ENCODE measurements around the gene CNTD1. TPM values are rescaled to one million over a fixed set of nuclear protein-coding genes. Genes with fewer than 3 reads are reported as not detected.

The CNTD1 gene
- total RNA-seq, 4 donors from 2014 or later: 0.20 to 0.93 (median 0.78) TPM; not detected in 1

DNA sequence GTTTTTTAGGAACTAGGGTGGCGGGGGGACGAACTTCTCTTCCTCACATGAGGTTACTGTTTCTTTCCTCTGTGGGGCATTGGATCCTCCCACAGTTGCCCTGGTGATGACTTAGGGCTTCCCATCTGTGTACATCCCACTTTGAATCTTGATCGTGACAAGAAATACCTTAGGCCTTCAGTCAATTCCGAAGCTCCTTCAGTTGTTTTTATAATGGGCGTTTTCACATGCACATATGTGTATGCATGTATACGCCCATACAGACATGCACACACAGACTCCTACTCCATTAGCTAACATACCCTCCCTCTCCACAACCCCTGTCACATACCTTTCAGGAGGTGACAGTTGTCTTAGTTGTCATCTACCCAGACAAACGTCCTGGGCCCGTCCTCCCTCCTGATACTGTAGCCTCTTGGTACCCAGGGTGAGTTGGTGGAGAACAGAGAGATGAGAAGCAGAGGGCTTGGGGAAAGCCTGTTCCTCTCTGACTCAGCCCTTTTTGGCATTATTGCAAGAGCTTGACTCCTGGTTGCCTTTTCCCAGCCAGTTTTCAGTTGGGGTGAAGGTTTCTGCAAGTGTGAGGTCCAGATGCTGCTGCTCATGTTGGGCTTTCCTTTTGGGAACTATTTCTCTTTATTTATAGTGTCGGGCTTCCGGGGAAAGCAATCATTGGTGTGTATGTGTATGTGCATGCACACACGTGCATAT is 43.5 kb downstream of the CNTD1 start:
- Histone ChIP-seq H3K27ac (no peak overlapping the region), H3K9me3 (no peaks in the 10 kb centered on the region), H3K4me3 (no peak overlapping the region), H3K36me3 (peaks cover 3 to 89% of the 10 kb centered on the region in 2 donors), H3K27me3 (no peaks in the 10 kb centered on the region), H3K4me1 (peaks cover 0 to 36% (median 2%) of the 10 kb centered on the region in 3 donors)
- TF ChIP-seq POLR2AphosphoS5 (IDR thresholded peaks at IDR 0.05): no peak
- TF ChIP-seq, protein P1, sequence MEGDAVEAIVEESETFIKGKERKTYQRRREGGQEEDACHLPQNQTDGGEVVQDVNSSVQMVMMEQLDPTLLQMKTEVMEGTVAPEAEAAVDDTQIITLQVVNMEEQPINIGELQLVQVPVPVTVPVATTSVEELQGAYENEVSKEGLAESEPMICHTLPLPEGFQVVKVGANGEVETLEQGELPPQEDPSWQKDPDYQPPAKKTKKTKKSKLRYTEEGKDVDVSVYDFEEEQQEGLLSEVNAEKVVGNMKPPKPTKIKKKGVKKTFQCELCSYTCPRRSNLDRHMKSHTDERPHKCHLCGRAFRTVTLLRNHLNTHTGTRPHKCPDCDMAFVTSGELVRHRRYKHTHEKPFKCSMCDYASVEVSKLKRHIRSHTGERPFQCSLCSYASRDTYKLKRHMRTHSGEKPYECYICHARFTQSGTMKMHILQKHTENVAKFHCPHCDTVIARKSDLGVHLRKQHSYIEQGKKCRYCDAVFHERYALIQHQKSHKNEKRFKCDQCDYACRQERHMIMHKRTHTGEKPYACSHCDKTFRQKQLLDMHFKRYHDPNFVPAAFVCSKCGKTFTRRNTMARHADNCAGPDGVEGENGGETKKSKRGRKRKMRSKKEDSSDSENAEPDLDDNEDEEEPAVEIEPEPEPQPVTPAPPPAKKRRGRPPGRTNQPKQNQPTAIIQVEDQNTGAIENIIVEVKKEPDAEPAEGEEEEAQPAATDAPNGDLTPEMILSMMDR (IDR thresholded peaks at IDR 0.05): no peak
- no peak for TF ChIP-seq POLR2A (IDR thresholded peaks at IDR 0.05)
- TF ChIP-seq EP300 (IDR thresholded peaks at IDR 0.05): no peak
- ATAC-seq: no peak
- 56 to 61% methylated on average over 7 to 8 of the region's 11 CpGs for WGBS, 2 donors (ENCODE audit: low coverage in 1 of 2)

DNA sequence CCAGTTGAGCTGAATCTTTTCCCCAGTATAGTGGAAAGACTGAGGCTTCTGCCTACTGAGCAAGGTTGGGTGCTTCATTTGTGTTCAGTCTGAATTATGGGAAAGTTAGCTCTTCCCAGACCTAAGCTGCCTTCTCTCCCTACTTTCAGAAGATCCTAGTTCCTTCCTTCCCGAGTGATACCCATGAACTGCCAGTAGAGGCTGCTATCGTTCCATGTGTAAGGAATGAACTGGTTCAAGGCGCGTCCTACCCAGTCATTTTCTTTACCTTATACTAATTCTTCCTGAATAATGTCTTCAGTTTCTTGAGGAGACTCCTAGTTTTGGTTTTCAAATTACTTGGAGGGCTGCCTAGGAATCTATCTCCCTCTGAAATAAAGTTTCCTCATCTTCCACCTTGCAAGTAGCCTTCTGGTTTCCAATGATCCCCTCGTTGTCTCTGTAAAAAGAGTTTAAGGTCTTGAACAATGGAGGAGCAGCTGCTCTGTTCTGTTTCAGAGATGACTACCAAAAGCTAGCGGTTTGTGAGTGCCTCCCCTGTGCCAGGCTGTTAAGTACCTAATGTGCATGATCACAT is 44.8 kb downstream of the CNTD1 start:
- TF ChIP-seq EP300 (IDR thresholded peaks at IDR 0.05): no peak
- TF ChIP-seq, protein P1 (IDR thresholded peaks at IDR 0.05): peak in 3 of 4 experiments; percentile 89 to 98 (median 91)
- peaks cover 3 to 76% of the 10 kb centered on the region in 2 donors for H3K36me3 ChIP-seq

GRCh38 chr17:42844271-42844670 is 45.6 kb downstream of the CNTD1 start, which contains the start of gene AOC2:
AOC2 (plus strand) TSS chr17:42844580; CDS start chr17:42844627, 47 bp downstream.
- H3K36me3 ChIP-seq: peaks cover under 1 to 67% of the 10 kb centered on the region in 2 donors
- H3K4me3 ChIP-seq: no peak within 1 kb of the TSS
- 68 to 83% methylated on average over 2 to 4 of the region's 4 CpGs for WGBS, 2 donors (ENCODE audit: low coverage in 1 of 2)
- TF ChIP-seq, protein P1 (IDR thresholded peaks at IDR 0.05): no peak
- TF ChIP-seq POLR2AphosphoS5 (IDR thresholded peaks at IDR 0.05) (no peak), EP300 (IDR thresholded peaks at IDR 0.05) (no peak), POLR2A (IDR thresholded peaks at IDR 0.05) (no peak)
- H3K27ac ChIP-seq: peak within 1 kb of the TSS in 3 of 4 donors; percentile 56 to 66 (median 59)
- H3K9me3 ChIP-seq: no peaks in the 10 kb centered on the region
- H3K27me3 ChIP-seq: no peaks in the 10 kb centered on the region
- no peak for ATAC-seq
- peaks cover 0 to 45% (median 5%) of the 10 kb centered on the region in 3 donors for H3K4me1 ChIP-seq

More for the DNA sequence above, 44.8 kb downstream of the CNTD1 start:
- ATAC-seq: peak; percentile 63
- Histone ChIP-seq H3K9me3 (no peaks in the 10 kb centered on the region), H3K4me1 (peaks cover 0 to 40% (median 5%) of the 10 kb centered on the region in 3 donors), H3K27ac (peak overlapping the region in 3 of 4 donors; percentile 27 to 62 (median 59)), H3K27me3 (no peaks in the 10 kb centered on the region), H3K4me3 (no peak overlapping the region)
- WGBS, 2 donors (ENCODE audit: low coverage in 1 of 2): 7 to 15% methylated on average over 4 to 6 of the region's 6 CpGs

- no peaks in the 10 kb centered on the region for H3K9me3 ChIP-seq
- no peak for ATAC-seq
- WGBS, 2 donors (ENCODE audit: low coverage in 1 of 2): 86 to 93% methylated on average over 1 to 6 of the region's 24 CpGs
- H3K4me1 ChIP-seq: peaks cover 0 to 52% (median 8%) of the 10 kb centered on the region in 3 donors
- H3K27ac ChIP-seq: peak overlapping the region in 3 of 4 donors; percentile 29 to 66 (median 59)
- no peak overlapping the region for H3K4me3 ChIP-seq
- peaks cover 0 to 60% of the 10 kb centered on the region in 2 donors for H3K36me3 ChIP-seq
- TF ChIP-seq, protein P1 (IDR thresholded peaks at IDR 0.05): no peak
- no peak for TF ChIP-seq EP300 (IDR thresholded peaks at IDR 0.05)
- TF ChIP-seq POLR2A (IDR thresholded peaks at IDR 0.05): no peak
- no peak for TF ChIP-seq POLR2AphosphoS5 (IDR thresholded peaks at IDR 0.05)
- no peaks in the 10 kb centered on the region for H3K27me3 ChIP-seq
Measured at GRCh38 chr17:42844761-42845555, 46.3 kb downstream of the CNTD1 start.
